K562 (cell line): ENCODE data around the gene C16orf95. TPM values are rescaled to one million over a fixed set of nuclear protein-coding genes. Genes with fewer than 3 reads are reported as not detected.
A peak's percentile ranks its signal among the peaks of the same experiment; 100 is the strongest.

Experiments used
- ATF3 ChIP-seq, 2 experiments: fragments of 450-650 bp in 1 of 2; sonication (generic) in 1 of 2; formaldehyde crosslinking in 1 of 2; IDR thresholded peaks in 1 of 2; conservative IDR thresholded peaks in 1 of 2; 2 replicates each; pipeline versions ENCODE4 v1.6.1 to v1.8.1; 2016 to 2023; ENCODE audit warnings: mild to moderate bottlenecking in 2 of 2, moderate library complexity in 2 of 2, inconsistent platforms in 1 of 2, missing genetic modification reagents in 1 of 2
- C11orf30 ChIP-seq: fragments of 450-650 bp; IDR thresholded peaks from 2 replicates; pipeline ENCODE4 v1.6.1; 2016; ENCODE audit warnings: low read depth, mild to moderate bottlenecking
- CTBP1 ChIP-seq: fragments of 450-650 bp; IDR thresholded peaks from 2 replicates; pipeline ENCODE4 v1.6.1; 2016; ENCODE audit warnings: borderline replicate concordance
- EP300 ChIP-seq: IDR thresholded peaks from 2 replicates; pipeline ENCODE4 v1.6.1; 2012; ENCODE audit warnings: low read length, improper control_type of control experiment
- ETV5 ChIP-seq: sonication (generic); formaldehyde crosslinking; IDR thresholded peaks from 2 replicates; pipeline ENCODE4 v1.4.0; 2020; ENCODE audit warnings: low read depth, mild to moderate bottlenecking, missing genetic modification reagents
- GABPA ChIP-seq: fragments of 200-800 bp; sonication (Bioruptor generic); conservative IDR thresholded peaks from 2 replicates; pipeline ENCODE4 v1.6.1; 2016; ENCODE audit warnings: low read depth, missing genetic modification characterization, missing compliant biosample characterization
- GTF2E2 ChIP-seq: fragments of 200-800 bp; sonication (Bioruptor generic); IDR thresholded peaks from 2 replicates; pipeline ENCODE4 v1.6.1; 2016; ENCODE audit warnings: missing genetic modification characterization, missing compliant biosample characterization
- MTA1 ChIP-seq: fragments of 450-650 bp; IDR thresholded peaks from 2 replicates; pipeline ENCODE4 v1.6.1; 2017; ENCODE audit warnings: borderline replicate concordance
- NRF1 ChIP-seq, 2 experiments: fragments of 450-650 bp; IDR thresholded peaks in 1 of 2; conservative IDR thresholded peaks in 1 of 2; 2 replicates each; pipeline ENCODE4 v1.6.1; 2014; ENCODE audit warnings: mild to moderate bottlenecking in 2 of 2
- POLR2G ChIP-seq: fragments of 200-400 bp; formaldehyde crosslinking; IDR thresholded peaks from 2 replicates; pipeline ENCODE4 v1.6.1; 2017; ENCODE audit warnings: low read depth, mild to moderate bottlenecking, antibody characterized with exemption, low read length, moderate library complexity
- PRMT5 ChIP-seq: sonication (generic); formaldehyde crosslinking; IDR thresholded peaks from 2 replicates; pipeline ENCODE4 v1.5.0; 2020; ENCODE audit warnings: missing genetic modification reagents
- SMARCE1 ChIP-seq: fragments of 450-650 bp; IDR thresholded peaks from 2 replicates; pipeline ENCODE4 v1.7.1; 2016; ENCODE audit warnings: mild to moderate bottlenecking
- SOX6 ChIP-seq: fragments of 450-650 bp; IDR thresholded peaks from 2 replicates; pipeline ENCODE4 v1.6.1; 2014; ENCODE audit warnings: mild to moderate bottlenecking
- SPI1 ChIP-seq: IDR thresholded peaks from 2 replicates; pipeline ENCODE4 v1.6.1; 2011; ENCODE audit warnings: low read depth, low read length, control low read depth, borderline replicate concordance
- SREBF2 ChIP-seq: sonication (generic); formaldehyde crosslinking; IDR thresholded peaks from 2 replicates; pipeline ENCODE4 v1.4.0; 2020; ENCODE audit warnings: mild to moderate bottlenecking, missing genetic modification reagents
- TCF7 ChIP-seq: sonication (generic); IDR thresholded peaks from 2 replicates; pipeline ENCODE4 v1.6.1; 2016; ENCODE audit warnings: antibody characterized with exemption, borderline replicate concordance
- TEAD1 ChIP-seq, 2 experiments: fragments of 450-650 bp in 1 of 2; sonication (generic) in 1 of 2; formaldehyde crosslinking; IDR thresholded peaks; 2 replicates each; pipeline versions ENCODE4 v1.4.0 to v1.8.0; 2020 to 2022; ENCODE audit warnings: mild to moderate bottlenecking in 2 of 2, missing genetic modification reagents in 1 of 2
- YY1 ChIP-seq, 3 experiments: IDR thresholded peaks; 2 replicates each; pipeline ENCODE4 v1.6.1; 2011; ENCODE audit warnings: low read length in 2 of 3, mild to moderate bottlenecking in 2 of 3, moderate library complexity in 2 of 3, borderline replicate concordance in 1 of 3, control low read depth in 1 of 3, low read depth in 1 of 3; ENCODE audit not compliant: insufficient read depth in 3 of 3, insufficient replicate concordance in 2 of 3, control insufficient read depth in 1 of 3, insufficient read length in 1 of 3; ENCODE audit errors: extremely low read depth in 1 of 3
- ZFP91 ChIP-seq: sonication (generic); formaldehyde crosslinking; IDR thresholded peaks from 2 replicates; pipeline ENCODE4 v1.8.0; 2022; ENCODE audit warnings: mild to moderate bottlenecking, missing genetic modification reagents
- ZNF518B ChIP-seq: fragments of 250-450 bp; sonication (Bioruptor Pico); IDR thresholded peaks from 2 replicates; pipeline ENCODE4 v1.5.0; 2021; ENCODE audit warnings: mild to moderate bottlenecking, moderate library complexity
- polyA plus RNA-seq, 8 experiments: library from polyadenylated mRNA; depleted of rRNA in 4 of 8; stranded (reverse) in 5 of 8; unstranded in 3 of 8; fragments of >200 nt; fragmentation: Nextera tagmentation in 2 of 8; fragmentation: Illumina TruSeq in 1 of 8; extraction: Ambion mirVana in 2 of 8; extraction: Trizol in 1 of 8; gene quantifications; 2 replicates each; pipeline versions ENCODE4 v1.2.1 to v1.2.3, GENCODE V29; 2011 to 2014; ENCODE audit warnings: inconsistent platforms in 1 of 8, missing spikeins in 1 of 8
- total RNA-seq, 7 experiments: library from RNA; depleted of rRNA in 6 of 7; stranded (reverse); fragments of >200 nt in 6 of 7; fragmentation: Illumina TruSeq in 2 of 7; extraction: Trizol in 2 of 7; gene quantifications; 2 replicates each; pipeline versions ENCODE4 v1.2.1 to v1.2.3, GENCODE V29; 2011 to 2021; ENCODE audit warnings: low replicate concordance in 1 of 7
- TF ChIP-seq, protein P1 (sequence below): conservative IDR thresholded peaks from 2 replicates; pipeline ENCODE4 v1.6.1; 2011; ENCODE audit warnings: low read depth, mild to moderate bottlenecking, low read length; ENCODE audit not compliant: control insufficient read depth

The C16orf95 gene
- total and polyA plus RNA-seq, 9 of the 15 experiments (the other 6 are each of a cell fraction or from before 2014, with no cell fraction given), result 6.5 to 20.5 (median 9.4) TPM

- TF ChIP-seq ZNF518B (CRISPR knock-in tag) (no peak), C11orf30 (no peak), SMARCE1 (peak; percentile 44), SPI1 (peak; percentile 65; the same call in 1 of the 2 replicates), NRF1 (conservative IDR thresholded peaks at IDR 0.05 in 1 of 2, IDR thresholded peaks at IDR 0.05 in 1 of 2) (peak; percentile 62 to 68), POLR2G (peak; percentile 59), PRMT5 (CRISPR knock-in tag) (no peak), SREBF2 (CRISPR knock-in tag) (no peak), ZFP91 (no peak), GTF2E2 (tag) (0 out of 2 replicates have a peak, but pooled peaks have one; percentile 36), YY1 (IDR thresholded peaks at IDR 0.05; ENCODE audit: borderline replicate concordance in 1 of 3, control insufficient read depth in 1 of 3, extremely low read depth in 1 of 3, insufficient read depth in 3 of 3, insufficient read length in 1 of 3, insufficient replicate concordance in 2 of 3, low read depth in 1 of 3, low read length in 2 of 3) (peak in 1 of 3 experiments; percentile 8), GABPA (tag) (peak; percentile 92), TEAD1 (CRISPR knock-in tag; IDR thresholded peaks at IDR 0.05) (0 out of 4 replicates have a peak, but pooled peaks of 1 of the 2 experiments have one; percentile 37), EP300 (peak; percentile 72), MTA1 (no peak), TCF7 (no peak), SOX6 (peak; percentile 68; the same call in 1 of the 2 replicates), ETV5 (CRISPR knock-in tag) (peak; percentile 88), CTBP1 (peak; percentile 62; the same call in 1 of the 2 replicates), ATF3 (IDR thresholded peaks at IDR 0.05) (no peak), ATF3 (CRISPR knock-in tag; conservative IDR thresholded peaks at IDR 0.05) (no peak)
- TF ChIP-seq, protein P1, sequence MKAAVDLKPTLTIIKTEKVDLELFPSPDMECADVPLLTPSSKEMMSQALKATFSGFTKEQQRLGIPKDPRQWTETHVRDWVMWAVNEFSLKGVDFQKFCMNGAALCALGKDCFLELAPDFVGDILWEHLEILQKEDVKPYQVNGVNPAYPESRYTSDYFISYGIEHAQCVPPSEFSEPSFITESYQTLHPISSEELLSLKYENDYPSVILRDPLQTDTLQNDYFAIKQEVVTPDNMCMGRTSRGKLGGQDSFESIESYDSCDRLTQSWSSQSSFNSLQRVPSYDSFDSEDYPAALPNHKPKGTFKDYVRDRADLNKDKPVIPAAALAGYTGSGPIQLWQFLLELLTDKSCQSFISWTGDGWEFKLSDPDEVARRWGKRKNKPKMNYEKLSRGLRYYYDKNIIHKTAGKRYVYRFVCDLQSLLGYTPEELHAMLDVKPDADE, result no peak
Observed at GRCh38 chr16:87303431-87303930, 13.7 kb downstream of the C16orf95 start (continued).
